ENCODE data around the gene OAT. TPM values are rescaled to one million over a fixed set of nuclear protein-coding genes. Genes with fewer than 3 reads are reported as not detected.

OAT gene
- total RNA-seq, 1 experiment from 2014 or later = 67.9 TPM

GRCh38 chr10:124349996-124350280 is 68.8 kb downstream of the OAT start:
- H2BK12ac ChIP-seq (ENCODE audit: insufficient read length, low read depth, low read length) = no peak overlapping the region
- no peak overlapping the region for H2BK15ac ChIP-seq (ENCODE audit: low read depth, low read length)
- no peaks in the 10 kb centered on the region for H3K27me3 ChIP-seq (ENCODE audit: insufficient read depth, low read length)
- H3K36me3 Mint-ChIP-seq (ENCODE audit: insufficient read depth in 1 of 3, low read depth in 3 of 3) = no peaks in the 10 kb centered on the region
- no peak for DNase-seq
- H3K9ac ChIP-seq (ENCODE audit: extremely low read depth, insufficient read length, low read length) = no peak overlapping the region
- H3T11ph ChIP-seq (ENCODE audit: low read length) = no peak overlapping the region
- H2BK20ac ChIP-seq (ENCODE audit: low read depth, low read length, poor library complexity, severe bottlenecking) = no peak overlapping the region
- H3K4me3 Mint-ChIP-seq = no peak overlapping the region
- H3K4me1 Mint-ChIP-seq = peaks cover 5 to 26% of the 10 kb centered on the region in 2 experiments
- H3K23me2 ChIP-seq (ENCODE audit: insufficient read length, low read depth, low read length, poor library complexity, severe bottlenecking) = no peaks in the 10 kb centered on the region
- H3K79me1 ChIP-seq (ENCODE audit: insufficient read depth, low read depth, low read length, poor library complexity, severe bottlenecking) = no peaks in the 10 kb centered on the region
- H3K27ac Mint-ChIP-seq = no peak overlapping the region
- H3K18ac ChIP-seq (ENCODE audit: insufficient read length, low read depth, low read length) = no peak overlapping the region
- H3K14ac ChIP-seq (ENCODE audit: insufficient read depth, low read length) = no peak overlapping the region
- WGBS (ENCODE audit: extremely low coverage, insufficient read length, low lambda C conversion rate) = no CpG with 5 or more reads among the region's 5 CpGs
- H2AK5ac ChIP-seq (ENCODE audit: insufficient read length, low read length) = no peak overlapping the region
- H4K91ac ChIP-seq (ENCODE audit: insufficient read length, low read depth, low read length) = no peak overlapping the region
- no peaks in the 10 kb centered on the region for H3K9me3 ChIP-seq (ENCODE audit: control insufficient read depth, low read depth, low read length)
- no peaks in the 10 kb centered on the region for H3K4me1 ChIP-seq (ENCODE audit: insufficient read depth, low read length)
- H3K79me2 ChIP-seq (ENCODE audit: insufficient read depth, low read length) = no peaks in the 10 kb centered on the region
- H4K5ac ChIP-seq (ENCODE audit: insufficient read length, low read depth, low read length) = no peak overlapping the region
- H2BK5ac ChIP-seq (ENCODE audit: insufficient read length, low read length) = no peak overlapping the region
- no peak overlapping the region for H3K23ac ChIP-seq (ENCODE audit: insufficient read length, low read depth, low read length)
- no peak overlapping the region for H2AFZ ChIP-seq (ENCODE audit: low read length)
- H3K9me3 Mint-ChIP-seq = no peaks in the 10 kb centered on the region
- no peak overlapping the region for H3K27ac ChIP-seq (ENCODE audit: insufficient read length, low read depth, low read length)
- peaks cover 5% of the 10 kb centered on the region for H3K27me3 Mint-ChIP-seq (ENCODE audit: low read depth)
- no peak overlapping the region for H4K8ac ChIP-seq (replicated peaks; ENCODE audit: insufficient read length, low read depth, low read length)
- H3K56ac ChIP-seq (ENCODE audit: insufficient read length, low read depth, low read length) = no peak overlapping the region
- H4K20me1 ChIP-seq (ENCODE audit: control insufficient read depth, insufficient read depth, insufficient read length) = no peaks in the 10 kb centered on the region
- H2BK120ac ChIP-seq (ENCODE audit: low read depth, low read length, poor library complexity, severe bottlenecking) = no peak overlapping the region
- H3K4me2 ChIP-seq (ENCODE audit: insufficient read depth, insufficient read length, low read length) = no peak overlapping the region
- TF ChIP-seq, protein P1, sequence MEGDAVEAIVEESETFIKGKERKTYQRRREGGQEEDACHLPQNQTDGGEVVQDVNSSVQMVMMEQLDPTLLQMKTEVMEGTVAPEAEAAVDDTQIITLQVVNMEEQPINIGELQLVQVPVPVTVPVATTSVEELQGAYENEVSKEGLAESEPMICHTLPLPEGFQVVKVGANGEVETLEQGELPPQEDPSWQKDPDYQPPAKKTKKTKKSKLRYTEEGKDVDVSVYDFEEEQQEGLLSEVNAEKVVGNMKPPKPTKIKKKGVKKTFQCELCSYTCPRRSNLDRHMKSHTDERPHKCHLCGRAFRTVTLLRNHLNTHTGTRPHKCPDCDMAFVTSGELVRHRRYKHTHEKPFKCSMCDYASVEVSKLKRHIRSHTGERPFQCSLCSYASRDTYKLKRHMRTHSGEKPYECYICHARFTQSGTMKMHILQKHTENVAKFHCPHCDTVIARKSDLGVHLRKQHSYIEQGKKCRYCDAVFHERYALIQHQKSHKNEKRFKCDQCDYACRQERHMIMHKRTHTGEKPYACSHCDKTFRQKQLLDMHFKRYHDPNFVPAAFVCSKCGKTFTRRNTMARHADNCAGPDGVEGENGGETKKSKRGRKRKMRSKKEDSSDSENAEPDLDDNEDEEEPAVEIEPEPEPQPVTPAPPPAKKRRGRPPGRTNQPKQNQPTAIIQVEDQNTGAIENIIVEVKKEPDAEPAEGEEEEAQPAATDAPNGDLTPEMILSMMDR (conservative IDR thresholded peaks at IDR 0.05) = no peak
- no peak overlapping the region for H3K4ac ChIP-seq (ENCODE audit: low read depth, low read length)
